Activated CD8-positive, alpha-beta memory T cell treated with anti-CD3 and anti-CD28 coated beads, Interleukin-2, amount 50 U/mL, for 4 hours (primary cell): ENCODE data around the gene PLB1.

Source experiments
- DNase-seq: peaks from one replicate; pipeline ENCODE4 v3.0.0-alpha.2; 2020

Gene PLB1

GRCh38 chr2:28631514-28632206 is 135.8 kb downstream of the PLB1 start:
- DNase-seq = no peak

- DNase-seq = no peak
Observed at GRCh38 chr2:28632791-28633190, 136.9 kb downstream of the PLB1 start.

- DNase-seq = no peak
Observed at GRCh38 chr2:28633204-28633603, 137.3 kb downstream of the PLB1 start.

- DNase-seq = no peak
Observed at GRCh38 chr2:28633746-28634145, 137.9 kb downstream of the PLB1 start.

- DNase-seq = no peak
Observed at GRCh38 chr2:28635191-28635611, 139.3 kb downstream of the PLB1 start.

GRCh38 chr2:28636491-28636890 is 140.6 kb downstream of the PLB1 start:
- DNase-seq = no peak

- no peak for DNase-seq
Observed at GRCh38 chr2:28637066-28638047, 141.5 kb downstream of the PLB1 start.

GRCh38 chr2:28638102-28638501 is 142.2 kb downstream of the PLB1 start:
- no peak for DNase-seq

GRCh38 chr2:28639092-28639691 is 143.3 kb downstream of the PLB1 start:
- no peak for DNase-seq

GRCh38 chr2:28639836-28640235 is 144.0 kb downstream of the PLB1 start:
- no peak for DNase-seq

GRCh38 chr2:28640260-28640907 is 144.5 kb downstream of the PLB1 start:
- no peak for DNase-seq

GRCh38 chr2:28640908-28641300 is 145.0 kb downstream of the PLB1 start:
- no peak for DNase-seq

GRCh38 chr2:28642796-28643195 is 146.9 kb downstream of the PLB1 start:
- DNase-seq = no peak

GRCh38 chr2:28643327-28643726 is 147.5 kb downstream of the PLB1 start:
- DNase-seq = no peak

GRCh38 chr2:28643911-28644334 is 148.1 kb downstream of the PLB1 start:
- DNase-seq = no peak

GRCh38 chr2:28644760-28645159 is 148.9 kb downstream of the PLB1 start:
- no peak for DNase-seq

- DNase-seq = no peak
Observed at GRCh38 chr2:28645553-28645952, 149.7 kb downstream of the PLB1 start.

GRCh38 chr2:28647682-28648081 is 151.8 kb downstream of the PLB1 start:
- no peak for DNase-seq

- DNase-seq = no peak
Observed at GRCh38 chr2:28648147-28648546, 152.3 kb downstream of the PLB1 start.

GRCh38 chr2:28648671-28649395 is 153.0 kb downstream of the PLB1 start:
- DNase-seq = no peak

- no peak for DNase-seq
Observed at GRCh38 chr2:28649481-28650265, 153.8 kb downstream of the PLB1 start.

GRCh38 chr2:28650266-28650584 is 154.4 kb downstream of the PLB1 start:
- DNase-seq = no peak
